ENCODE data around the gene EMC1.

- no peak for TF ChIP-seq CTCF (conservative IDR thresholded peaks at IDR 0.05; ENCODE audit: low read length)
- no peak for TF ChIP-seq EZH2phosphoT487 (IDR thresholded peaks at IDR 0.05; ENCODE audit: borderline replicate concordance, low read depth, low read length)
Measured at GRCh38 chr1:19273106-19273843, 22.0 kb upstream of the EMC1 start.

All from OCI-LY7 (cell line).